Upper lobe of left lung (tissue), 6 donors: ENCODE measurements around the gene FBXW5. TPM values are rescaled to one million over a fixed set of nuclear protein-coding genes. Genes with fewer than 3 reads are reported as not detected.

ENCODE experiments used
- ATAC-seq, 2 donors: fragments of 200-7000 bp; cut with Tn5 transposase; one replicate each; pipeline ENCODE4 v1.9.1; 2022; ENCODE audit warnings: mild to moderate bottlenecking in 2 of 2, moderate library complexity in 2 of 2; ENCODE audit not compliant: low FRiP score in 2 of 2
- DNase-seq, 2 donors: peaks; one replicate each; pipeline ENCODE4 v3.0.0-alpha.2; 2019 to 2020
- H3K27ac ChIP-seq, 4 donors: fragments of 200-600 bp; sonication (generic); one replicate each; pipeline ENCODE4 v1.5.1; 2016 to 2019
- H3K27me3 ChIP-seq, 4 donors: fragments of 200-600 bp; sonication (generic); one replicate each; pipeline ENCODE4 v1.5.1; 2017 to 2019
- H3K36me3 ChIP-seq, 4 donors: fragments of 200-600 bp; sonication (generic); one replicate each; pipeline ENCODE4 v1.5.1; 2016 to 2019
- H3K4me1 ChIP-seq, 4 donors: fragments of 200-600 bp; sonication (generic); one replicate each; pipeline ENCODE4 v1.5.1; 2018 to 2019
- H3K4me3 ChIP-seq, 4 donors: fragments of 200-600 bp; sonication (generic); one replicate each; pipeline ENCODE4 v1.5.1; 2017 to 2019; ENCODE audit warnings: mild to moderate bottlenecking in 2 of 4, moderate library complexity in 1 of 4
- H3K9me3 ChIP-seq, 4 donors: fragments of 200-600 bp; sonication (generic); one replicate each; pipeline ENCODE4 v1.5.1; 2018 to 2019
- EP300 ChIP-seq, 4 donors: sonication (generic); formaldehyde crosslinking; IDR thresholded peaks; one replicate each; pipeline ENCODE4 v1.5.1; 2017; ENCODE audit warnings: antibody characterized with exemption in 4 of 4, control low read depth in 2 of 4
- POLR2A ChIP-seq, 4 donors: fragments of 450-650 bp; IDR thresholded peaks; one replicate each; pipeline ENCODE4 v1.5.1; 2016 to 2017; ENCODE audit warnings: antibody characterized with exemption in 4 of 4, mild to moderate bottlenecking in 2 of 4
- POLR2AphosphoS5 ChIP-seq, 2 donors: sonication (generic); formaldehyde crosslinking; IDR thresholded peaks; one replicate each; pipeline ENCODE4 v1.5.1; 2017; ENCODE audit warnings: antibody characterized with exemption in 2 of 2
- WGBS, 2 donors: methylation state at CpG; one replicate each; pipeline ENCODE4 v1.1.5; 2017 to 2018; 5-methylcytosine and 5-hydroxymethylcytosine counted together
- total RNA-seq, 6 donors: library from RNA; depleted of rRNA in 4 of 6; stranded (reverse); fragments of >200 nt in 4 of 6; gene quantifications; one replicate each; pipeline versions ENCODE4 v1.1.0 to v1.2.1, GENCODE V29; 2016 to 2021
- TF ChIP-seq, protein P1 (sequence below), 6 experiments: fragments of 450-650 bp in 4 of 6; fragments of 200-600 bp in 2 of 6; sonication (generic) in 2 of 6; IDR thresholded peaks; one replicate each; pipeline ENCODE4 v1.5.1; 2016 to 2019; ENCODE audit warnings: antibody characterized with exemption in 6 of 6
- donor health status: DM: no; HTN: no; CAD: no; lungs with moderate emphysema.
- donor health status: DM: no; HTN: yes; CAD: no; lungs with severe emphysema.

The FBXW5 gene
- total RNA-seq, 6 donors from 2014 or later, result 93.3 to 191 (median 153) TPM

- H3K36me3 ChIP-seq, result peaks cover 0 to 43% (median 27%) of the 10 kb centered on the region in 4 donors
- H3K4me3 ChIP-seq, result no peak overlapping the region
- DNase-seq, result peak in 1 of 2 donors; percentile 68
- TF ChIP-seq POLR2A (IDR thresholded peaks at IDR 0.05) (no peak), EP300 (IDR thresholded peaks at IDR 0.05) (peak in 1 of 4 donors; percentile 54), POLR2AphosphoS5 (IDR thresholded peaks at IDR 0.05) (no peak)
- TF ChIP-seq, protein P1, sequence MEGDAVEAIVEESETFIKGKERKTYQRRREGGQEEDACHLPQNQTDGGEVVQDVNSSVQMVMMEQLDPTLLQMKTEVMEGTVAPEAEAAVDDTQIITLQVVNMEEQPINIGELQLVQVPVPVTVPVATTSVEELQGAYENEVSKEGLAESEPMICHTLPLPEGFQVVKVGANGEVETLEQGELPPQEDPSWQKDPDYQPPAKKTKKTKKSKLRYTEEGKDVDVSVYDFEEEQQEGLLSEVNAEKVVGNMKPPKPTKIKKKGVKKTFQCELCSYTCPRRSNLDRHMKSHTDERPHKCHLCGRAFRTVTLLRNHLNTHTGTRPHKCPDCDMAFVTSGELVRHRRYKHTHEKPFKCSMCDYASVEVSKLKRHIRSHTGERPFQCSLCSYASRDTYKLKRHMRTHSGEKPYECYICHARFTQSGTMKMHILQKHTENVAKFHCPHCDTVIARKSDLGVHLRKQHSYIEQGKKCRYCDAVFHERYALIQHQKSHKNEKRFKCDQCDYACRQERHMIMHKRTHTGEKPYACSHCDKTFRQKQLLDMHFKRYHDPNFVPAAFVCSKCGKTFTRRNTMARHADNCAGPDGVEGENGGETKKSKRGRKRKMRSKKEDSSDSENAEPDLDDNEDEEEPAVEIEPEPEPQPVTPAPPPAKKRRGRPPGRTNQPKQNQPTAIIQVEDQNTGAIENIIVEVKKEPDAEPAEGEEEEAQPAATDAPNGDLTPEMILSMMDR (IDR thresholded peaks at IDR 0.05), result no peak
- ATAC-seq, result no peak
- no peaks in the 10 kb centered on the region for H3K9me3 ChIP-seq
- peaks cover 30 to 37% (median 33%) of the 10 kb centered on the region in 4 donors for H3K4me1 ChIP-seq
- no peaks in the 10 kb centered on the region for H3K27me3 ChIP-seq
- 61 to 68% methylated on average over 12 of the region's 12 CpGs for WGBS, 2 donors
- peak overlapping the region; percentile 81 to 90 (median 84) for H3K27ac ChIP-seq
Measured at GRCh38 chr9:136903041-136903554, 41.4 kb downstream of the FBXW5 start.

DNA sequence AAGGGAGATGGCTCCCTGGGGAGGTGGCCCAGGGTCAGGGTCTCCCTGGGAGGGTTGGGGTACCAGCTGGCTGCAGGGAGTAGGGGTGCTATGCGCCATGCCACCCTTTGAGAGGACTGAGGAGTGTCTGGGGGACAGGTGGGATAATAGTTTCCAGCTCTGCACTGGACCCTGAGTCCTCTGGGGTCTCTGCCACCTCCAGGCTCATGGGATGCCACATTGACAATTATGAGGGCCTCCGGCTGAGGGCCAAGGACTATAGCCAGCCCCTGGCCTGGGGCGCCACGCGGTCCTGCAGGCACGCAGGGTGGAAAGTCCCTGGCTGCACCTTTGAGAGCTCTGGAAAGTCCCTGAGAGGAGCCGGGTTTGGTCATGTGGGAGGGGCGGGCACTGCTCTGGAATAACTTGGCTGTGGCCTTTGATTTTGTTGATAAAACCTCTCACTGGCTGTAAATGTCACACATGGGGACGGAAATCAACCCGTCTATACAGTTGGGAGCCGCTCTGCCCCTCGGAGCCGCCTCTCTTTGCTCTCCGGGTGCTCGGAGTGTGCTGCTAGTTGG is 42.2 kb downstream of the FBXW5 start:
- TF ChIP-seq, protein P1 (IDR thresholded peaks at IDR 0.05), result peak in 1 of 6 experiments; percentile 5
- peak in 2 of 4 donors; percentile 61 to 88 for TF ChIP-seq EP300 (IDR thresholded peaks at IDR 0.05)
- peak; percentile 58 to 65 for TF ChIP-seq POLR2AphosphoS5 (IDR thresholded peaks at IDR 0.05)
- peak in 2 of 4 donors; percentile 38 to 48 for TF ChIP-seq POLR2A (IDR thresholded peaks at IDR 0.05)
- 5 to 14% methylated on average over 11 to 15 of the region's 15 CpGs for WGBS, 2 donors
- ATAC-seq (peak; percentile 83 to 90), DNase-seq (peak; percentile 87 to 94)
- Histone ChIP-seq H3K27me3 (no peaks in the 10 kb centered on the region), H3K9me3 (no peaks in the 10 kb centered on the region), H3K4me1 (peaks cover 30 to 37% (median 33%) of the 10 kb centered on the region in 4 donors), H3K4me3 (peak overlapping the region in 2 of 4 donors; percentile 3 to 19), H3K36me3 (peaks cover 0 to 35% (median 20%) of the 10 kb centered on the region in 4 donors), H3K27ac (peak overlapping the region; percentile 81 to 90 (median 84))

DNA sequence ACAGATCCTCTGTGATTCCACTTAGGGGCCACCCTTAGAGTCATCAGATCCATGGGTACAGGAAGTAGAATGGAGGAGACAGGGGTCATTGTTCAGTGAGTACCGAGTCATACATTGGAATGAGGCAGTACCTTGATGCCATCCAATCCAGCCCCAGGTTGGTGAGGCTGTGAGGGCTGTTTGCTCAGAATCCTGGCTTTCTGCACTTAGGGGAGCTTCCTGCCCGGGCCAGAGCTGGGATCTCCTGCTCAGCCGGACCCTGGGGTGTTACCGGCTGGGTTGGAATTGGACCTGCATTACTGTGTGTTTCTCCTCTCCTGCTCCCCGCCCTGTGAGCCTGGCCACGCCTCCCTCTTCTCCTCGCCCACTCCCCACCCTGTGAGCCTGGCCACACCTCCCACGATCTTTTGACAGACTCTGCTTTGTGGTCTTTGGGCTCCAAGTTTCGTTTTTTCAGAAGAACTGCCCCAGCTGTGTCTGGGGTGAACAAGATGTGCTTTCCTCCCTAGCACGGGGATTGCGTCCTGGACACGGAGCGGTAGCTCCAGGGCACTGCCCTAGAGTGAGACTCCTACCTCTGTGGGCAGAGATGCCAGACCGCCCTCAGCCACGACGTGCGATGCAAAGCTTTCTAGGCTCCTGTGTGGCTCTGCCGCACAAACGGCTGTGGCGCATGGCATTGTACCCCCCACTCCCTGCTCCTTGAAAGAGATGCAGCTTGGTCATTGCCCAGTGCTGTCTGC is 42.9 kb downstream of the FBXW5 start:
- DNase-seq, result peak; percentile 42 to 62
- peaks cover 0 to 29% (median 15%) of the 10 kb centered on the region in 4 donors for H3K36me3 ChIP-seq
- no peaks in the 10 kb centered on the region for H3K27me3 ChIP-seq
- H3K4me1 ChIP-seq, result peaks cover 30 to 37% (median 33%) of the 10 kb centered on the region in 4 donors
- H3K4me3 ChIP-seq, result peak overlapping the region in 2 of 4 donors; percentile 3 to 19
- H3K9me3 ChIP-seq, result no peaks in the 10 kb centered on the region
- ATAC-seq, result peak; percentile 51 to 78
- 27 to 34% methylated on average over 15 to 20 of the region's 20 CpGs for WGBS, 2 donors
- TF ChIP-seq, protein P1 (IDR thresholded peaks at IDR 0.05), result no peak
- TF ChIP-seq POLR2AphosphoS5 (IDR thresholded peaks at IDR 0.05) (no peak), POLR2A (IDR thresholded peaks at IDR 0.05) (peak in 1 of 4 donors; percentile 18), EP300 (IDR thresholded peaks at IDR 0.05) (no peak)
- peak overlapping the region; percentile 81 to 90 (median 84) for H3K27ac ChIP-seq

- ATAC-seq (peak; percentile 34 to 88), DNase-seq (peak in 1 of 2 donors; percentile 90)
- no peaks in the 10 kb centered on the region for H3K9me3 ChIP-seq
- H3K27me3 ChIP-seq, result no peaks in the 10 kb centered on the region
- 53 to 82% methylated on average over 13 of the region's 13 CpGs for WGBS, 2 donors
- peak in 1 of 4 donors; percentile 80 for TF ChIP-seq EP300 (IDR thresholded peaks at IDR 0.05)
- TF ChIP-seq POLR2A (IDR thresholded peaks at IDR 0.05), result no peak
- TF ChIP-seq, protein P1 (IDR thresholded peaks at IDR 0.05), result no peak
- TF ChIP-seq POLR2AphosphoS5 (IDR thresholded peaks at IDR 0.05), result peak in 1 of 2 donors; percentile 61
- no peak overlapping the region for H3K4me3 ChIP-seq
- peaks cover 30 to 37% (median 33%) of the 10 kb centered on the region in 4 donors for H3K4me1 ChIP-seq
- peak overlapping the region; percentile 81 to 90 (median 84) for H3K27ac ChIP-seq
- peaks cover 0 to 24% (median 14%) of the 10 kb centered on the region in 4 donors for H3K36me3 ChIP-seq
Measured at GRCh38 chr9:136900988-136901515, 43.5 kb downstream of the FBXW5 start.
